Esophagus squamous epithelium (tissue), 5 donors: ENCODE data around the gene ITGB8. TPM values are rescaled to one million over a fixed set of nuclear protein-coding genes. Genes with fewer than 3 reads are reported as not detected.

ENCODE experiments used
- DNase-seq: peaks from one replicate; lab custom pipeline; 2025; lab: John Stamatoyannopoulos, UW
- H3K27ac ChIP-seq, 4 donors: fragments of 200-600 bp; sonication (generic); one replicate each; pipeline ENCODE4 v1.5.1; 2016 to 2019; ENCODE audit warnings: mild to moderate bottlenecking in 1 of 4
- H3K27me3 ChIP-seq, 4 donors: fragments of 200-600 bp; sonication (generic); 1 replicate in 3 of 4; 2 replicates in 1 of 4; pipeline versions ENCODE4 v1.5.1 to v1.6.0; 2017 to 2021; ENCODE audit warnings: antibody characterized with exemption in 1 of 4
- H3K36me3 ChIP-seq, 3 donors: fragments of 200-600 bp; sonication (generic); one replicate each; pipeline ENCODE4 v1.5.1; 2016 to 2019
- H3K4me1 ChIP-seq, 3 donors: fragments of 200-600 bp; sonication (generic); one replicate each; pipeline ENCODE4 v1.5.1; 2017 to 2019
- H3K4me3 ChIP-seq, 4 donors: fragments of 200-600 bp; sonication (generic); 1 replicate in 3 of 4; 2 replicates in 1 of 4; pipeline ENCODE4 v1.5.1; 2016 to 2019; ENCODE audit warnings: mild to moderate bottlenecking in 2 of 4, moderate library complexity in 1 of 4
- H3K9me3 ChIP-seq, 3 donors: fragments of 200-600 bp; sonication (generic); one replicate each; pipeline ENCODE4 v1.5.1; 2016 to 2019
- POLR2A ChIP-seq, 4 donors: fragments of 450-650 bp; IDR thresholded peaks; one replicate each; pipeline ENCODE4 v1.6.1; 2017; ENCODE audit warnings: antibody characterized with exemption in 4 of 4, mild to moderate bottlenecking in 4 of 4, moderate library complexity in 3 of 4
- WGBS, 2 donors: methylation state at CpG; one replicate each; pipeline ENCODE4 v1.1.5; 2018; 5-methylcytosine and 5-hydroxymethylcytosine counted together
- intact Hi-C: fragments of 100-400 bp; cut with DNase I; formaldehyde crosslinking; loops from one replicate; pipeline ENCODE4 v1.15.0; 2022
- total RNA-seq, 4 donors: library from RNA; depleted of rRNA; stranded (reverse); fragments of >200 nt; gene quantifications; one replicate each; pipeline ENCODE4 v1.1.0, GENCODE V29; 2016
- TF ChIP-seq, protein P1 (sequence below), 6 experiments: fragments of 450-650 bp in 4 of 6; fragments of 200-600 bp in 2 of 6; sonication (generic) in 2 of 6; IDR thresholded peaks; one replicate each; pipeline ENCODE4 v1.5.1; 2016 to 2019; ENCODE audit warnings: antibody characterized with exemption in 6 of 6, mild to moderate bottlenecking in 4 of 6, moderate library complexity in 4 of 6
- donor health status: DM: yes; HTN: yes; CAD: no.

The ITGB8 gene
- total RNA-seq, 4 donors from 2014 or later: 23.5 to 30.6 (median 27.4) TPM

DNA sequence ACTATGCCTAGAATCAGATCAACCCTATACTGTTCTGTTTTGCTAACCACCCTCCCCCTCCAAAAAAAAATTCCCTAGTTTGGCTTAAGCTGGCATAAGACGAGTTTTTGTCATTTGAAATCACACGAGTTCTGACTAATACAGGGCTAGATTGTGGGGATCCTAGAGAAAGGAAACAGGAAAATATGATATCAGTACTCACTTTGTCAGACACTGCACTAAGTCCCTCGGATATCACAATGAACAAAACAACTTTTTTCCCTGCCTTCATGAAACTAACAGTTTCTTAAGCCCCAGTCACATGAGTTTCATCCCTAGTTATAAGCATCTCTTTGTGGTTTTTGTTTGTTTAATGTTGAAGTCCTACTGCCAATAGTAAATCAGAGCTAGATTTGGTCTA, 118.5 kb downstream of the ITGB8 start:
- H3K27ac ChIP-seq: no peak overlapping the region
- TF ChIP-seq POLR2A (IDR thresholded peaks at IDR 0.05): no peak
- TF ChIP-seq, protein P1, sequence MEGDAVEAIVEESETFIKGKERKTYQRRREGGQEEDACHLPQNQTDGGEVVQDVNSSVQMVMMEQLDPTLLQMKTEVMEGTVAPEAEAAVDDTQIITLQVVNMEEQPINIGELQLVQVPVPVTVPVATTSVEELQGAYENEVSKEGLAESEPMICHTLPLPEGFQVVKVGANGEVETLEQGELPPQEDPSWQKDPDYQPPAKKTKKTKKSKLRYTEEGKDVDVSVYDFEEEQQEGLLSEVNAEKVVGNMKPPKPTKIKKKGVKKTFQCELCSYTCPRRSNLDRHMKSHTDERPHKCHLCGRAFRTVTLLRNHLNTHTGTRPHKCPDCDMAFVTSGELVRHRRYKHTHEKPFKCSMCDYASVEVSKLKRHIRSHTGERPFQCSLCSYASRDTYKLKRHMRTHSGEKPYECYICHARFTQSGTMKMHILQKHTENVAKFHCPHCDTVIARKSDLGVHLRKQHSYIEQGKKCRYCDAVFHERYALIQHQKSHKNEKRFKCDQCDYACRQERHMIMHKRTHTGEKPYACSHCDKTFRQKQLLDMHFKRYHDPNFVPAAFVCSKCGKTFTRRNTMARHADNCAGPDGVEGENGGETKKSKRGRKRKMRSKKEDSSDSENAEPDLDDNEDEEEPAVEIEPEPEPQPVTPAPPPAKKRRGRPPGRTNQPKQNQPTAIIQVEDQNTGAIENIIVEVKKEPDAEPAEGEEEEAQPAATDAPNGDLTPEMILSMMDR (IDR thresholded peaks at IDR 0.05): no peak
- no peak overlapping the region for H3K4me3 ChIP-seq
- no peaks in the 10 kb centered on the region for H3K27me3 ChIP-seq
- intact Hi-C loops: no loop called here
- no peak for DNase-seq
- peaks cover 0 to 14% (median 10%) of the 10 kb centered on the region in 3 donors for H3K9me3 ChIP-seq
- WGBS, 2 donors: 51 to 55% methylated on average over 3 of the region's 3 CpGs
- no peaks in the 10 kb centered on the region for H3K4me1 ChIP-seq
- H3K36me3 ChIP-seq: no peaks in the 10 kb centered on the region

DNA sequence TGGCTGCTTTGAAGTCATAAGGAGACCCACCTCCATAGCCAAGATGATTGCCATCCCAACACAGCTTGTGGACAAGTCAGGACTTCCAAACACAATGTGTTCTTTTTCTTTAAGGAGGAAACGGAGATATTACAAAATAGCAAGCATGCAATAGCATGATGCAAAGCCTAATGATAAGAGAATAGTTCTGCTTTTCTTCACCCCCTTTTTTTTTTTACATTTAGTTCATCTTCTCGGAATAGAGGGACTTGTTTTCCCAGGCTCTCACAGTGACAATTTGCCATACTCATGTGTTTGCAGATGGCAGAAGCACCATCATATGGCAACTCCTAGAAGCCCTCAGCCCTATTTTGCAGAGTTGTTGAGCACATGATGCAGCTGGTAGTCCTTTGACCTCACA, 119.8 kb downstream of the ITGB8 start:
- H3K27ac ChIP-seq: no peak overlapping the region
- DNase-seq: no peak
- TF ChIP-seq, protein P1 (IDR thresholded peaks at IDR 0.05): no peak
- no peak for TF ChIP-seq POLR2A (IDR thresholded peaks at IDR 0.05)
- intact Hi-C loops: no loop called here
- H3K9me3 ChIP-seq: peaks cover 0 to 3% (median 0%) of the 10 kb centered on the region in 3 donors
- no peak overlapping the region for H3K4me3 ChIP-seq
- H3K36me3 ChIP-seq: no peaks in the 10 kb centered on the region
- 72 to 83% methylated on average over 2 of the region's 2 CpGs for WGBS, 2 donors
- no peaks in the 10 kb centered on the region for H3K4me1 ChIP-seq
- no peaks in the 10 kb centered on the region for H3K27me3 ChIP-seq

DNA sequence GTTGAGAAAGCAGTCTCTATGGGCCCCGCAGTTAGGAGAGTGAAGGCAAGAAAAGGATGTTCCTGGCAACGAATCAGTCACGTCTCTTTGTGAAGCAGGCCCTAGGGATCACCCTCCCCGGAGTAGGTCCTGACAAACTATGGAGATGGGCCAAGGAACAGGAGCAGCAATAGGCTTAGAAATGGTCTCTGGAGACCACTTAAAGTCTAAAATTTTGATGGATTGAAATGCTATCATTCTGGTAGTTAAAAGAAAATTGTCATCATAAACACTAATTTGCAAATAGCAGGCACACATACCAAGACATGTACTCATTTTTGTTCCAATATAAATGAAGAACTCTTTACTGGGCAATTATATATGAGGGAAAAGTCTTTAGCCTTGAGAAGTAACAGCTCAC, 123.5 kb downstream of the ITGB8 start:
- no peaks in the 10 kb centered on the region for H3K27me3 ChIP-seq
- H3K36me3 ChIP-seq: no peaks in the 10 kb centered on the region
- H3K27ac ChIP-seq: no peak overlapping the region
- H3K9me3 ChIP-seq: no peaks in the 10 kb centered on the region
- no peak for DNase-seq
- no peak overlapping the region for H3K4me3 ChIP-seq
- no peaks in the 10 kb centered on the region for H3K4me1 ChIP-seq
- intact Hi-C loops: no loop called here
- TF ChIP-seq POLR2A (IDR thresholded peaks at IDR 0.05): no peak
- 53 to 88% methylated on average over 4 of the region's 4 CpGs for WGBS, 2 donors

DNA sequence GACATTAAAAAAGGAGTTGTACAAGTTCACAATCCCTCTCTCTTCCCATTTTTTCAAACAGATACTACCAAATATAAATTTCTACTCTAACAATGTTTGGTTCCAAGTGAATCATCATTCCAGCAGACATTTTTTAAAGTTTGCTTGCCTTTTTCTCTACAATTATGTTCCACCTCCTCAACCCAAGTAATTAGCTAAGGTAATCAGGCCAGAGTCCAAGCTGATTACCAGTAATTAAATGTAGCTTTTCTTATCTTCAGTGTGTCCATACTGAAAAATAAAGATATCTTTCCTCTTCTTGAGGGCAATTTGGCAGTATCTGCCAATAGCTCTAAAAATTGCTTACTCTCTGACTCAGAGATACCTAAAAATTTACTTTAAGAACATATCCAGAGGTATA, 126.0 kb downstream of the ITGB8 start:
- Histone ChIP-seq H3K27ac (no peak overlapping the region), H3K36me3 (no peaks in the 10 kb centered on the region), H3K27me3 (no peaks in the 10 kb centered on the region), H3K9me3 (no peaks in the 10 kb centered on the region), H3K4me1 (no peaks in the 10 kb centered on the region), H3K4me3 (no peak overlapping the region)
- DNase-seq: no peak
- intact Hi-C loops: no loop called here
- TF ChIP-seq, protein P1 (IDR thresholded peaks at IDR 0.05): no peak
- no peak for TF ChIP-seq POLR2A (IDR thresholded peaks at IDR 0.05)

DNA sequence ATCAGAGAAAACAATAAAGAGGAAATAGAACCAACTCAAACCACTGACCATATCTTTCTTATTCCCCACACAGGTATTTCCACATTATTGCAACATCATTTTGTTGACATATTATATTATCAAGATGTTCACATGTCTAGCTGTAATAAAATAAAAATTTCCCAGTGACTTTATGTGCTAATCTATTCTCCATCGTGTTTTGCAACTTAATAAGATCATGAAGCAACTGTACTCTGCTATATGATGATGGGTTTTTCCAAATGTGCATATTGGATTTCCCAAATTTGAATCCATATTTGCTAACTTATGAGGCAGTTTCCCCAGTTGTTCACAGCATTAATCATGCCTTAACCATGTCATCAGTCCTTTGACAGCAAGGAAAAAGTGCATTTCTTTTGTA, 127.8 kb downstream of the ITGB8 start:
- 38 to 47% methylated on average over 1 of the region's 1 CpG for WGBS, 2 donors

More for the DNA sequence above, 127.8 kb downstream of the ITGB8 start:
- no peak overlapping the region for H3K4me3 ChIP-seq
- no peaks in the 10 kb centered on the region for H3K27me3 ChIP-seq
- no peaks in the 10 kb centered on the region for H3K4me1 ChIP-seq
- no peak for DNase-seq
- H3K27ac ChIP-seq: no peak overlapping the region
- intact Hi-C loops: no loop called here
- no peaks in the 10 kb centered on the region for H3K36me3 ChIP-seq
- no peaks in the 10 kb centered on the region for H3K9me3 ChIP-seq
- TF ChIP-seq, protein P1 (IDR thresholded peaks at IDR 0.05): no peak
- no peak for TF ChIP-seq POLR2A (IDR thresholded peaks at IDR 0.05)
